H9 (cell line): Measurements from ENCODE around the gene FAM76B. TPM values are rescaled to one million over a fixed set of nuclear protein-coding genes. Genes with fewer than 3 reads are reported as not detected.

Experiments
- DNase-seq: peaks from one replicate; pipeline ENCODE4 v3.0.0-alpha.2; 2017
- H2AFZ ChIP-seq: one replicate; pipeline ENCODE4 v1.6.1; 2013; ENCODE audit warnings: mild to moderate bottlenecking, low read length, control low read depth, moderate library complexity
- H2AK5ac ChIP-seq: 2 replicates; pipeline ENCODE4 v1.6.1; 2013; ENCODE audit warnings: low read length, control low read depth, mixed read lengths; ENCODE audit not compliant: insufficient read length
- H2BK120ac ChIP-seq: one replicate; pipeline ENCODE4 v1.6.1; 2013; ENCODE audit warnings: low read depth, mild to moderate bottlenecking, low read length, control low read depth, inconsistent platforms; ENCODE audit not compliant: poor library complexity, severe bottlenecking
- H2BK12ac ChIP-seq: 2 replicates; pipeline ENCODE4 v1.6.1; 2013; ENCODE audit warnings: low read length, control low read depth, mixed read lengths, low read depth; ENCODE audit not compliant: insufficient read length
- H2BK15ac ChIP-seq: 2 replicates; pipeline ENCODE4 v1.6.1; 2013; ENCODE audit warnings: low read depth, low read length, control low read depth
- H2BK20ac ChIP-seq: one replicate; pipeline ENCODE4 v1.6.1; 2013; ENCODE audit warnings: low read depth, mild to moderate bottlenecking, low read length, control low read depth, inconsistent platforms; ENCODE audit not compliant: poor library complexity, severe bottlenecking
- H2BK5ac ChIP-seq: 2 replicates; pipeline ENCODE4 v1.6.1; 2013; ENCODE audit warnings: low read length, control low read depth, mixed read lengths; ENCODE audit not compliant: insufficient read length
- H3K14ac ChIP-seq: 2 replicates; pipeline ENCODE4 v1.6.1; 2013; ENCODE audit warnings: low read length, control low read depth; ENCODE audit not compliant: insufficient read depth
- H3K18ac ChIP-seq: 2 replicates; pipeline ENCODE4 v1.6.1; 2013; ENCODE audit warnings: low read depth, mild to moderate bottlenecking, mixed read lengths, low read length, control low read depth; ENCODE audit not compliant: insufficient read length
- H3K23ac ChIP-seq: 2 replicates; pipeline ENCODE4 v1.6.1; 2013; ENCODE audit warnings: low read length, control low read depth, mixed read lengths, low read depth; ENCODE audit not compliant: insufficient read length
- H3K23me2 ChIP-seq: 2 replicates; pipeline ENCODE4 v1.6.1; 2013; ENCODE audit warnings: low read depth, mild to moderate bottlenecking, mixed read lengths, low read length, control low read depth; ENCODE audit not compliant: insufficient read length, poor library complexity, severe bottlenecking
- H3K27ac ChIP-seq: 2 replicates; pipeline ENCODE4 v1.5.1; 2013; ENCODE audit warnings: low read length, control low read depth, mixed read lengths, low read depth; ENCODE audit not compliant: insufficient read length
- H3K27me3 ChIP-seq: 2 replicates; pipeline ENCODE4 v1.6.1; 2013; ENCODE audit warnings: low read length, control low read depth, inconsistent platforms; ENCODE audit not compliant: insufficient read depth
- H3K4ac ChIP-seq: 2 replicates; pipeline ENCODE4 v1.6.1; 2013; ENCODE audit warnings: low read depth, mild to moderate bottlenecking, control low read depth, inconsistent platforms, low read length, moderate library complexity
- H3K4me1 ChIP-seq: 2 replicates; pipeline ENCODE4 v1.6.1; 2013; ENCODE audit warnings: low read length, control low read depth, inconsistent platforms; ENCODE audit not compliant: insufficient read depth
- H3K4me2 ChIP-seq: 2 replicates; pipeline ENCODE4 v1.6.1; 2013; ENCODE audit warnings: low read length, control low read depth, mixed read lengths; ENCODE audit not compliant: insufficient read length, insufficient read depth
- H3K56ac ChIP-seq: 2 replicates; pipeline ENCODE4 v1.6.1; 2013; ENCODE audit warnings: low read depth, mild to moderate bottlenecking, mixed read lengths, low read length, control low read depth; ENCODE audit not compliant: insufficient read length
- H3K79me1 ChIP-seq: 2 replicates; pipeline ENCODE4 v1.6.1; 2013; ENCODE audit warnings: low read depth, mild to moderate bottlenecking, moderate library complexity, low read length, control low read depth, inconsistent platforms; ENCODE audit not compliant: insufficient read depth, poor library complexity, severe bottlenecking
- H3K79me2 ChIP-seq: 2 replicates; pipeline ENCODE4 v1.6.1; 2013; ENCODE audit warnings: low read length, control low read depth, inconsistent platforms; ENCODE audit not compliant: insufficient read depth
- H3K9ac ChIP-seq: 2 replicates; pipeline ENCODE4 v1.6.1; 2013; ENCODE audit warnings: low read length, control low read depth, mixed read lengths; ENCODE audit not compliant: insufficient read length; ENCODE audit errors: extremely low read depth
- H3K9me3 ChIP-seq: one replicate; pipeline ENCODE4 v1.6.1; 2013; ENCODE audit warnings: low read depth, low read length, inconsistent platforms; ENCODE audit not compliant: control insufficient read depth
- H3T11ph ChIP-seq: one replicate; pipeline ENCODE4 v1.6.1; 2013; ENCODE audit warnings: mild to moderate bottlenecking, low read length, control low read depth, inconsistent platforms
- H4K20me1 ChIP-seq: one replicate; pipeline ENCODE4 v1.6.1; 2013; ENCODE audit not compliant: control insufficient read depth, insufficient read length, insufficient read depth
- H4K5ac ChIP-seq: 2 replicates; pipeline ENCODE4 v1.6.1; 2013; ENCODE audit warnings: low read depth, mild to moderate bottlenecking, mixed read lengths, low read length, control low read depth; ENCODE audit not compliant: insufficient read length
- H4K8ac ChIP-seq: replicated peaks from 2 replicates; pipeline ENCODE4 v1.6.1; 2013; ENCODE audit warnings: low read length, control low read depth, mixed read lengths, low read depth; ENCODE audit not compliant: insufficient read length
- H4K91ac ChIP-seq: 2 replicates; pipeline ENCODE4 v1.6.1; 2013; ENCODE audit warnings: low read depth, mild to moderate bottlenecking, moderate library complexity, mixed read lengths, low read length, control low read depth; ENCODE audit not compliant: insufficient read length
- H3K27ac Mint-ChIP-seq, 3 experiments: 2 replicates in 2 of 3; 3 replicates in 1 of 3; pipeline ENCODE4 v1.8.0; 2020 to 2021; ENCODE audit warnings: mixed read lengths in 3 of 3, mild to moderate bottlenecking in 1 of 3, moderate library complexity in 1 of 3
- H3K27me3 Mint-ChIP-seq: 2 replicates; pipeline ENCODE4 v1.8.0; 2021; ENCODE audit warnings: low read depth, mild to moderate bottlenecking, moderate library complexity, mixed read lengths
- H3K36me3 Mint-ChIP-seq, 3 experiments: 2 replicates in 2 of 3; 3 replicates in 1 of 3; pipeline ENCODE4 v1.8.0; 2020 to 2021; ENCODE audit warnings: low read depth in 3 of 3, mixed read lengths in 3 of 3; ENCODE audit not compliant: insufficient read depth in 1 of 3
- H3K4me1 Mint-ChIP-seq, 2 experiments: 2 replicates each; pipeline ENCODE4 v1.8.0; 2020; ENCODE audit warnings: mixed read lengths in 2 of 2
- H3K4me3 Mint-ChIP-seq, 2 experiments: 2 replicates in 1 of 2; 3 replicates in 1 of 2; pipeline ENCODE4 v1.8.0; 2020 to 2021; ENCODE audit warnings: mild to moderate bottlenecking in 2 of 2, mixed read lengths in 2 of 2, moderate library complexity in 1 of 2
- H3K9me3 Mint-ChIP-seq, 2 experiments: 2 replicates in 1 of 2; 3 replicates in 1 of 2; pipeline ENCODE4 v1.8.0; 2020; ENCODE audit warnings: mild to moderate bottlenecking in 2 of 2, mixed read lengths in 2 of 2, moderate library complexity in 1 of 2
- CTCF ChIP-seq: fragments of 200-600 bp; sonication (generic); conservative IDR thresholded peaks from 3 replicates; pipeline ENCODE4 v1.8.0; 2021; ENCODE audit warnings: antibody characterized with exemption, mild to moderate bottlenecking
- WGBS: extraction: QIAGEN DNeasy Blood & Tissue Kit; methylation state at CpG from one replicate; pipeline ENCODE4 v1.1.7; 2013; ENCODE audit warnings: missing lambda C conversion rate, low lambda C conversion rate, mixed read lengths; ENCODE audit not compliant: insufficient read length; ENCODE audit errors: extremely low coverage; 5-methylcytosine and 5-hydroxymethylcytosine counted together
- total RNA-seq: library from RNA; stranded (reverse); gene quantifications from 2 replicates; pipeline ENCODE4 v1.2.1, GENCODE V29; 2021

Gene FAM76B
- total RNA-seq, 1 experiment from 2014 or later: 31.5 TPM

GRCh38 chr11:95795627-95796295 lies 6.2 kb upstream of the FAM76B start:
- Histone ChIP-seq H2AK5ac (no peak overlapping the region), H2BK12ac (no peak overlapping the region), H3K4ac (no peak overlapping the region), H2AFZ (no peak overlapping the region), H3K18ac (no peak overlapping the region), H3K27me3 (no peaks in the 10 kb centered on the region), H2BK120ac (no peak overlapping the region), H3K4me1 (no peaks in the 10 kb centered on the region), H2BK15ac (no peak overlapping the region), H4K20me1 (no peaks in the 10 kb centered on the region), H2BK20ac (no peak overlapping the region), H3K56ac (no peak overlapping the region), H2BK5ac (no peak overlapping the region), H4K5ac (no peak overlapping the region), H3K79me1 (no peaks in the 10 kb centered on the region), H4K8ac (no peak overlapping the region), H3K23ac (no peak overlapping the region), H3K14ac (no peak overlapping the region), H3K27ac (no peak overlapping the region), H3K79me2 (peaks cover 22% of the 10 kb centered on the region; the same call in 1 of the 2 replicates), H3K9ac (no peak overlapping the region), H3K23me2 (peaks cover 8% of the 10 kb centered on the region), H3T11ph (no peak overlapping the region), H3K9me3 (no peaks in the 10 kb centered on the region), H4K91ac (no peak overlapping the region), H3K4me2 (no peak overlapping the region)
- Mint-ChIP-seq H3K4me1 (peaks cover 27 to 31% of the 10 kb centered on the region in 2 experiments), H3K9me3 (no peaks in the 10 kb centered on the region), H3K36me3 (peaks cover 14 to 19% (median 17%) of the 10 kb centered on the region in 3 experiments), H3K27ac (no peak overlapping the region), H3K27me3 (no peaks in the 10 kb centered on the region), H3K4me3 (no peak overlapping the region)
- no peak for DNase-seq
- TF ChIP-seq CTCF: no peak
- WGBS: no CpG with 5 or more reads among the region's 3 CpGs
